NK-92 (cell line): ENCODE data around the gene TRAPPC2L.
"Not testable (repeated sequence)": the region's sequence is repeated elsewhere in the genome, so short reads cannot be mapped to it uniquely, and the experiment has no call there.

Source experiments
- DNase-seq: peaks from one replicate; lab custom pipeline; 2025; ENCODE audit not compliant: unreplicated experiment; lab: John Stamatoyannopoulos, UW

The TRAPPC2L gene

GRCh38 chr16:88888057-88888456 is 31.1 kb downstream of the TRAPPC2L start:
- DNase-seq, result no peak

GRCh38 chr16:88888461-88889387 is 31.8 kb downstream of the TRAPPC2L start:
- DNase-seq, result no peak

- DNase-seq, result not testable (repeated sequence)
Measured at GRCh38 chr16:88889702-88890352, 32.9 kb downstream of the TRAPPC2L start.

GRCh38 chr16:88891083-88891482 is 34.2 kb downstream of the TRAPPC2L start:
- DNase-seq, result no peak

- no peak for DNase-seq
Measured at GRCh38 chr16:88892065-88892464, 35.1 kb downstream of the TRAPPC2L start.

- DNase-seq, result no peak
Measured at GRCh38 chr16:88893127-88893968, 36.4 kb downstream of the TRAPPC2L start.

GRCh38 chr16:88894266-88894665 is 37.3 kb downstream of the TRAPPC2L start:
- not testable (repeated sequence) for DNase-seq

GRCh38 chr16:88894681-88895300 is 37.9 kb downstream of the TRAPPC2L start:
- no peak for DNase-seq

- no peak for DNase-seq
Measured at GRCh38 chr16:88895335-88895734, 38.4 kb downstream of the TRAPPC2L start.

- no peak for DNase-seq
Measured at GRCh38 chr16:88896238-88897070, 39.5 kb downstream of the TRAPPC2L start.

- no peak for DNase-seq
Measured at GRCh38 chr16:88897696-88898425, 40.9 kb downstream of the TRAPPC2L start.

- no peak for DNase-seq
Measured at GRCh38 chr16:88899901-88900661, 43.2 kb downstream of the TRAPPC2L start.

- no peak for DNase-seq
Measured at GRCh38 chr16:88900662-88901052, 43.7 kb downstream of the TRAPPC2L start.

- DNase-seq, result no peak
Measured at GRCh38 chr16:88901718-88902337, 44.9 kb downstream of the TRAPPC2L start.

- no peak for DNase-seq
Measured at GRCh38 chr16:88902744-88903143, 45.8 kb downstream of the TRAPPC2L start.

- DNase-seq, result no peak
Measured at GRCh38 chr16:88903267-88903666, 46.3 kb downstream of the TRAPPC2L start.

GRCh38 chr16:88904676-88905365 is 47.9 kb downstream of the TRAPPC2L start:
- no peak for DNase-seq

GRCh38 chr16:88905563-88905962 is 48.6 kb downstream of the TRAPPC2L start:
- DNase-seq, result no peak
